Endothelial cell of umbilical vein (primary cell): ENCODE results near the gene EPN3. TPM values are rescaled to one million over a fixed set of nuclear protein-coding genes. Genes with fewer than 3 reads are reported as not detected.

Experiments used
- BruUV-seq: library from RNA; stranded (reverse); fragments of 400-500 nt; replicated peaks from 2 replicates; lab custom pipeline; 2021; lab: Mats Ljungman, UMichigan
- CTCF ChIA-PET: fragments of 300-600, 350-600 bp; sonication (Branson Sonifier 250); formaldehyde crosslinking; loops from one replicate; lab custom pipeline; 2021; ENCODE audit warnings: antibody characterized with exemption, inconsistent platforms; lab: Charles Lee
- POLR2A ChIA-PET: fragments of 300-600, 350-600 bp; sonication (Branson Sonifier 250); formaldehyde crosslinking; loops from one replicate; lab custom pipeline; 2021; ENCODE audit warnings: antibody characterized with exemption, inconsistent platforms; lab: Charles Lee
- DNase-seq: peaks from one replicate; pipeline ENCODE4 v3.0.0-alpha.2; 2011; ENCODE audit warnings: low read depth, low spot score
- FAIRE-seq: peaks from 2 replicates; lab custom pipeline; 2011; peaks lifted over from hg19 to GRCh38; lab: Jason Lieb, UNC
- H2AFZ ChIP-seq: 2 replicates; pipeline ENCODE4 v1.6.0; 2012; ENCODE audit warnings: low read depth, low read length, control low read depth, inconsistent platforms
- H3K27ac ChIP-seq: 2 replicates; pipeline ENCODE4 v1.5.1; 2011; ENCODE audit warnings: low read depth, mild to moderate bottlenecking, control low read depth, low read length, moderate library complexity; ENCODE audit not compliant: insufficient read depth
- H3K27me3 ChIP-seq, 2 experiments: 2 replicates each; pipeline versions ENCODE4 v1.6.0 to v1.6.1; 2011; ENCODE audit warnings: low read length in 2 of 2, mixed read lengths in 1 of 2; ENCODE audit not compliant: control insufficient read depth in 2 of 2, insufficient read depth in 2 of 2
- H3K36me3 ChIP-seq, 2 experiments: 2 replicates in 1 of 2; 3 replicates in 1 of 2; pipeline ENCODE4 v1.5.1; 2011; ENCODE audit warnings: low read length in 2 of 2, mild to moderate bottlenecking in 1 of 2, moderate library complexity in 1 of 2; ENCODE audit not compliant: control insufficient read depth in 2 of 2, insufficient read depth in 2 of 2; ENCODE audit errors: extremely low read depth in 1 of 2
- H3K4me1 ChIP-seq: 3 replicates; pipeline ENCODE4 v1.5.1; 2011; ENCODE audit warnings: mild to moderate bottlenecking, low read length; ENCODE audit not compliant: control insufficient read depth, insufficient read depth; ENCODE audit errors: extremely low read depth
- H3K4me2 ChIP-seq: 2 replicates; pipeline ENCODE4 v1.6.1; 2011; ENCODE audit warnings: low read length, control low read depth, mixed read lengths; ENCODE audit not compliant: insufficient read depth
- H3K4me3 ChIP-seq, 3 experiments: fragments of 200-600 bp in 1 of 3; sonication (generic), shearing (Covaris generic) in 1 of 3; replicated peaks in 1 of 3; 2 replicates each; pipeline ENCODE4 v1.5.1; 2011 to 2016; ENCODE audit warnings: control low read depth in 3 of 3, low read length in 3 of 3, mild to moderate bottlenecking in 2 of 3, inconsistent platforms in 1 of 3, low read depth in 1 of 3, moderate library complexity in 1 of 3; ENCODE audit not compliant: insufficient read depth in 1 of 3
- H3K79me2 ChIP-seq: 2 replicates; pipeline ENCODE4 v1.6.0; 2012; ENCODE audit warnings: low read length, inconsistent platforms; ENCODE audit not compliant: control insufficient read depth, insufficient read depth
- H3K9ac ChIP-seq: replicated peaks from 2 replicates; pipeline ENCODE3; 2011; ENCODE audit warnings: low read length, control low read depth; ENCODE audit not compliant: insufficient read depth; ENCODE audit errors: extremely low read depth
- H3K9me1 ChIP-seq: replicated peaks from 3 replicates; pipeline ENCODE4 v1.6.0; 2011; ENCODE audit warnings: mild to moderate bottlenecking, low read length; ENCODE audit not compliant: control insufficient read depth, insufficient read depth; ENCODE audit errors: extremely low read depth
- H3K9me3 ChIP-seq: replicated peaks from 2 replicates; pipeline ENCODE4 v1.5.1; 2012; ENCODE audit warnings: low read length, inconsistent platforms; ENCODE audit not compliant: control insufficient read depth, insufficient read depth
- H4K20me1 ChIP-seq: replicated peaks from 2 replicates; pipeline ENCODE3; 2011; ENCODE audit warnings: mild to moderate bottlenecking, low read length; ENCODE audit not compliant: control insufficient read depth, insufficient read depth; ENCODE audit errors: extremely low read depth
- CTCF ChIP-seq, 2 donors: IDR thresholded peaks; 1 replicate in 1 of 2; 2 replicates in 1 of 2; pipeline ENCODE4 v1.5.1; 2011; ENCODE audit warnings: low read length in 2 of 2, mild to moderate bottlenecking in 2 of 2, moderate library complexity in 2 of 2, control low read depth in 1 of 2, inconsistent platforms in 1 of 2, low read depth in 1 of 2; ENCODE audit not compliant: insufficient read depth in 1 of 2; ENCODE audit errors: extremely low read depth in 1 of 2
- EZH2 ChIP-seq: IDR thresholded peaks from 2 replicates; pipeline ENCODE4 v1.6.1; 2012; ENCODE audit warnings: borderline replicate concordance, low read depth, mild to moderate bottlenecking, moderate library complexity, low read length, inconsistent platforms; ENCODE audit not compliant: severe bottlenecking
- FOS ChIP-seq: IDR thresholded peaks from 2 replicates; pipeline ENCODE4 v1.6.1; 2011; ENCODE audit warnings: mild to moderate bottlenecking, low read length, moderate library complexity, borderline replicate concordance; ENCODE audit not compliant: insufficient read depth
- GATA2 ChIP-seq: IDR thresholded peaks from 2 replicates; pipeline ENCODE4 v1.7.0; 2011; ENCODE audit warnings: low read depth, mild to moderate bottlenecking, moderate library complexity, mixed read lengths, low read length; ENCODE audit not compliant: insufficient read length, insufficient read depth
- JUN ChIP-seq: IDR thresholded peaks from 2 replicates; pipeline ENCODE4 v1.6.1; 2011; ENCODE audit warnings: borderline replicate concordance, low read depth; ENCODE audit not compliant: insufficient read length, insufficient read depth
- MAX ChIP-seq: IDR thresholded peaks from 2 replicates; pipeline ENCODE4 v1.6.1; 2011; ENCODE audit not compliant: insufficient read depth, insufficient read length
- MYC ChIP-seq: IDR thresholded peaks from one replicate; pipeline ENCODE4 v1.6.1; 2011; ENCODE audit warnings: mild to moderate bottlenecking, low read depth, low read length
- POLR2A ChIP-seq: IDR thresholded peaks from 2 replicates; pipeline ENCODE4 v1.6.1; 2012; ENCODE audit warnings: low read depth, mild to moderate bottlenecking, control low read depth, low read length
- POLR2AphosphoS5 ChIP-seq: IDR thresholded peaks from 2 replicates; pipeline ENCODE4 v1.6.1; 2012; ENCODE audit warnings: low read depth, mild to moderate bottlenecking, control low read depth, low read length, moderate library complexity; ENCODE audit not compliant: insufficient read depth
- dilution Hi-C: fragments of 300-500 bp; cut with MboI; formaldehyde crosslinking; loops from one replicate; pipeline ENCODE4 v1.15.0; 2019; ENCODE audit warnings: low sequenced_read_pairs; ENCODE audit not compliant: extremely low pct_ligation_motif_present
- intact Hi-C: fragments of 100-400 bp; cut with micrococcal nuclease; formaldehyde crosslinking; loops from one replicate; pipeline ENCODE4 v1.10.0; 2022
- polyA plus RNA-seq, 4 experiments: library from polyadenylated mRNA; depleted of rRNA in 3 of 4; stranded (reverse) in 3 of 4; unstranded in 1 of 4; fragments of >200 nt; gene quantifications; 2 replicates each; pipeline versions ENCODE4 v1.2.1 to v1.2.3, GENCODE V29; 2011 to 2012; ENCODE audit warnings: missing spikeins in 1 of 4
- total RNA-seq: library from RNA; stranded (reverse); gene quantifications from 2 replicates; pipeline ENCODE4 v1.2.3, GENCODE V29; 2021

Gene EPN3
- total and polyA plus RNA-seq, 2 donors (not counting 3 experiments of a cell fraction or from before 2014, with no cell fraction given) = not detected

- Histone ChIP-seq H3K79me2 (no peaks in the 10 kb centered on the region), H3K9ac (no peak overlapping the region), H3K9me1 (no peaks in the 10 kb centered on the region), H3K4me1 (peaks cover 5% of the 10 kb centered on the region), H3K27me3 (no peaks in the 10 kb centered on the region), H3K27ac (no peak overlapping the region), H3K4me2 (no peak overlapping the region), H2AFZ (no peak overlapping the region), H3K9me3 (no peaks in the 10 kb centered on the region), H3K4me3 (no peak overlapping the region), H4K20me1 (no peaks in the 10 kb centered on the region), H3K36me3 (no peaks in the 10 kb centered on the region)
- CTCF ChIA-PET = no interaction called here
- dilution Hi-C loops (no loop called here), intact Hi-C loops (no loop called here)
- no TSS peak for BruUV-seq
- no peak for FAIRE-seq
- DNase-seq = no peak
- POLR2A ChIA-PET = no interaction called here
- TF ChIP-seq MAX (no peak), GATA2 (no peak), MYC (no peak), POLR2AphosphoS5 (no peak), CTCF (IDR thresholded peaks at IDR 0.05; ENCODE audit: extremely low read depth in 1 of 2, insufficient read depth in 1 of 2, low read depth in 1 of 2, low read length in 2 of 2) (no peak), JUN (no peak), EZH2 (no peak), POLR2A (no peak), FOS (no peak)
These were observed 9.8 kb upstream of the EPN3 start for GRCh38 chr17:50522766-50523165.
